SW 1271 (cell line): ENCODE results near the gene LRRC2.

Experiments
- DNase-seq, 2 experiments: peaks; one replicate each; lab custom pipeline; 2025; lab: John Stamatoyannopoulos, UW

Gene LRRC2

DNA sequence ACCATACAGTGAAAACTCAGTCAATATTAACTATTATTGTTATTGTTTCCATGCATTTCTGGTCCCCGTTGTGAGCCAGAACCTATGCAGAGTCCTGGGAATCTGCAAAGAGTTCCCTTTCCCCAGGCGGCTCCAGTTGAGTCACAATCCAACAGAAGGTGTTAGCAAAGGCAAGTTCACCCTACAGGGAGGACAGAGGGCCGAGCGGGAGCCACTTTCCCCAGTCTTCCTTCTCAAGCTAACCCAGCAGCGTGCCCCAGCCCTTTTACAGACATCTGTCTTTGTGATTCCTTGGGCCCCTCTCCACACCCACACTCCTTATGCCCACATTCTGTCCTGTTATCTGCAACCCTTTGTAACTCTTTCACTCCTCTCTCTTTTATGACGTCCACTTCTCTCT is 88.3 kb downstream of the LRRC2 start:
- no peak for DNase-seq

DNA sequence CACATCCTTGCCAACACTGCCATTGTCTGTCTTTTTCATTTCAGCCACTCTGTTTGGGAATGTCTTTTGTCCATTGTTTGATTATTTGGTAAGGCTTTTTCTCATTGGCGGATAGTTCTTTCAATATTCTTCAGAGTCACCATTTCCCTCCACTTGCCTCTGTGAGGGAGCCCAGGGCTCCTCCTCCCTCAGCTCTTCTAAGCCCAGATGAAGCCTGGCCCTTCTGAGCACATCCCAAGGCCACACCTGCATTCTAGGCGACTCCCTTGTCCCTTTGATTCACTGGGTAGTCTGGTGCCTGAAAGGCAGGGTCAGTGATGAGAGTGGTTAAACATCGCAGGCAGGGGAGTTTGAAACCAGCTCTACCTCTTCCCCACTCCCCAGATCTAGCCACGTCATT is 89.0 kb downstream of the LRRC2 start:
- DNase-seq = no peak

DNA sequence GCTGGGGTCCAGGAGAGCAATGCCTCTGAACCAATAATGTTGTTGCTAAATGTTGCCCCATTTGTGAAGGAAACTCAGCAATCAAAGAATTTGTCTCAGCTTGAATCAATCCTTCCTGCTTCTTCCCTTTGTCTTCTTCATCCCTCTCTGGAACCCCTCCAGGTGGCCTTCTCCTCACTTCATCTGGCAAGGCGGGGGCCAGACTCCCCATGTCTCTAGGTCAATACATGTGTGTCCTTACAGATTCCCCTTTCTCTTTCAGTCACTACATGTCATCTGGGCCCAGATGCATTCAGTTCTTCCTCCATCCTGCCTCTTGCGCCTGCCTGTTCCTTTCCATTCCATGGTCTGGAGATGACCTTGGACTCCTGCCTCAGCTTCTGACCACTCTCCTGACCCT is 93.4 kb downstream of the LRRC2 start:
- DNase-seq = no peak

DNA sequence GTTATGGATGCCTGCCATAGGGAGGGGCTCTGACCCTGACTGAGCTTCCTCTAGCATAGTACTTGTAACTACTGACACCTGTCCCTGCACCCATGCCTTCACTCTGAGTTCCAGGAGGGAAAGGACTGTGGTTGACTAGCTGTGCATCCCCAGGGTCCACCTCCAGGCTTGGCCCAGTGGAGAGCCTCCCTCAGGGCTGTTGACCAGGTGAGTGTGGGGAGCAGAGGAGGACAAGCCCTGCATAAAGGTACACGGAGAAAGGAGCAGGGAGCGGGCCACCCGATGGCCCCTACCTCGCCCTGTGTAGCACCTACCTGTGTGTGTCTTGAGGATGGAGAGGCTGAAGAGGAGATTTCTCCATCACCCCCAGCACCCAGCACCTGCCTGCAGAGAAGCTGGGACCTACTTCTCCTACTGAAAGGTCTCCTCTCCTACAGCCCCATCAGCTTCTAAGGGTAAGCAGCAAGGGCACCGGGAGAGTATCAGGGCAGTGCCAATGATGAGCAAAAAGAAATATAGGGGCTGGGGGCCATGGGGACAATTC is 94.7 kb downstream of the LRRC2 start:
- DNase-seq = no peak

DNA sequence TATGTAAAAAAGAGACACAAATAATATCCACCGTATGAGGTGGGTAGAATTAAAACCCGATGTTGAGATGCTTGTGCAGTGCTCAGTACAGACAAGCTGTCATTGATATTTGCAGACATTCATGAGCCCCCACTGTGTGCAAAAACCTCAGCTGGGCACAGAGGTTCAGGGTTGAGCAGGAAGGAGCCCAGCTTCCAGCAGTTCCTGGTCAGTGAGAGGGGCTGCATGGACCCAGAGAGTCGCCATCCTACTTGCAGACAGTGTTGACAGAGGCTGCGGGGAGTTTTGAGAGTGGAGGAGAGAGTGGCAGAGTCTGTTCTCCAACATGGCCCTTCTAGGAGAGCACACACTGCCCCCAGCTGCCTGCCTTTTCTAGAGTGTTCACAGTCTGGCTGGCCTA is 95.3 kb downstream of the LRRC2 start:
- no peak for DNase-seq

DNA sequence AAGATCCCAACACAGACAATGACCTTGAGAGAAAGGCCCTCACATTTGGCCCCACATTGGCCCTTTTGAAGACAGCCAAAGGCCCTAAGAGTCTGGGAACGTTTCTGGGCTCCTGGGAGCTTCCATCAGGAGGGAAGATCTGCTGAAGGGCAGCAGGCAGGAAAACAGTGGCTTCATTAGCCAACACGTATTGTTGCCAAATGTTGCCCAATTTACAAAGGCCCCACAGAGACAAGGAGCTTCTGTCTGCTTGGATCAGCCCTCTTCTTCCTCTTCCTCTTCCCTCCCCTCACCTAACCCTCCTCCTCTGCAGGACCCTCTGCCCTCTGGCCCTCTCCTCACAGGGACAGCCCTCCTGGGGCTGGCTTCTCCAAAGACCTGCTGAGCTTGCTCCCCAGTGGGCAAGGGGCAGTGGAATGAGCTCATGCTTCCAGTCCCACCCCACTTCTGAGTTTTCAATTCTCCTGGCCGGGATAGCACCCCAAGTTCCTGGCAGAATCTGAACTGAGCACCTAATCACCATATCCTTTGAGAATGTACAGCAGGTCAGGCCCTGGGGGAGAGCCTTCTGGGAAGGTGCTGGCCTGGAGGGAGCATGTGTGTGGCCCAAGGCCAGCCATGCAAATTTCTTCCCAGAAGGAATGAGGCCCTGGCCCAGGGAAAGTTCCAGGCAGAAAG is 96.3 kb downstream of the LRRC2 start:
- DNase-seq = no peak

DNA sequence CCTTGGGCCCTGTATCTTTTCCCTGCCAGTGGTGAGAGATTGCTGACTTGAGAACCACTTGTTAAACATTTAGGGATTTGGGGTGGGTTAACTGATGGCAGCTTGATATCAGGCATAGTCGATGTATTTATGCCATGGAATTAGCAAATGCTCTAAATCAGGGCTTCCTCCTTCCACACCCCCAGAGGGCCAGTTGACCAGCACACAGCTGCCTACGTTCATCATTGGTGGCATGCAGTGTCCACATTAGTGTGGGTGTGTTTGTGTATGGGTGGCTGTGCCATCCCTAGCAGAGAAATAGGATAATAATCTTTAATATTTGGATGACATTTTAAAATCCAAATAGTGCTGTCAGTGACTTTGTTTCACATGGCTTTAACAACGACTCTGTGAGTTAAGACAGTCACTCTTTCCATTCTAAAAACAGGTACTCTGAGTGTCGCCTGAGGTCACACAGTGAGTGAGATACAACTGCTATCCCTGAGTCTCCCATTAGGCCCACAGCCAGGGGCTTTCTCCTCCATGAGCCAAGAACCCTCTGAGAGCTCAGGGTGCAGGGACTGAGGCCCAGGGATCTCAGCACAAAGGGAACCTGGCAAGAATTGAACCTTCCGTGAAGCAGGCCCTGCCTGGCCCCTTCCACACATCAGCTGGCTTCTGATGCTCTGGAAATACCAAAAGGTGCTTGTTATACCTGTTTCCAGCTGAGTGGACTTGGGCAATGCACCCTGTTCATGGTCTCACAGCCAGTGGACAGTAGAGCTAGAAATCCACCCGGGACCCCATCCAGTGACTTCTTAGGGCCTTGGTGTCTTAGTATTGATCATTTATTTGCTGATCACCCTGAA is 97.1 kb downstream of the LRRC2 start:
- no peak for DNase-seq

DNA sequence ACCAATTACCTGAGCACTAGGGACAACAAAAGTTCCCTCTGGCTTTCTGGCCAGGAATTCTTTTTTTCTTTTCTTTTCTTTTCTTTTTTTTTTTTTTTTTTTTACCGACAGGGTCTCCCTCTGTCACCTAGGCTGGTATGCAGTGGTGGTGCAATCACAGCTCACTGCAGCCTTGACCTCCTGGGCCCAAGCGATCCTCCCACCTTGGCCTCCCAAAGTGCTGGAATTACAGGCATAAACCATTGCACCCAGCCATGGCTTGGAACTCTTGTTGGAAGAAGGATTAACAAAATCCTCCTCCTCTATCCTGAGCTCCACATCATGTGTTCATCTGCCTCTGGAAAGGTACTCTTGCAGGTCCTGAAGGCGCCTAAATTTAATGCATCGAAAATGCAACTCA is 98.5 kb downstream of the LRRC2 start:
- no peak for DNase-seq

DNA sequence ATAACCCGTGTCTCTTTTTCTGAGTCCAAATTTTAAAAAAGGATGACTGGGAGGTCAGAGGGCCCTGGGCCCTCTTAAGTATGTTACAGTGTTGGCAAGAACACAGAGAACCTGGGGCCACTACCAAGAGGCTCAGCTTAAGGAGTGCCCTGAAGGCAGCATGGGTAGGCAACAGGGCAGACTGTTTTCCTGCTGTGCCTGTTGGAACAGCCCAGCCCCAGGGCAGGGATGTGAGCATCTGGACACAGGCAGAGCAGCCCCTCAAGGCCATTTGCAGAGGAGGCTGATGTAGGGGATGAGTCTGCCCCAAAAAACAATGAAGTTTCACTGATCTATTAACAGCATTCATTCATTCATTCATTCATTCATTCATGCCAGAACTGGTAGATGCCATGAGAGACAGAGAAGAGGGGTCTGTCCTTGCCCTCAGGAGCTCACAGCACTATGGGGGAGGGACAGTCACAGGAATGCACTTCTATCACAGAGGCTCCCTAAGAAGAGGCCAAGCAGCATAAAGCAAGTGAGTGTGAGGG is 99.2 kb downstream of the LRRC2 start:
- DNase-seq = no peak

DNA sequence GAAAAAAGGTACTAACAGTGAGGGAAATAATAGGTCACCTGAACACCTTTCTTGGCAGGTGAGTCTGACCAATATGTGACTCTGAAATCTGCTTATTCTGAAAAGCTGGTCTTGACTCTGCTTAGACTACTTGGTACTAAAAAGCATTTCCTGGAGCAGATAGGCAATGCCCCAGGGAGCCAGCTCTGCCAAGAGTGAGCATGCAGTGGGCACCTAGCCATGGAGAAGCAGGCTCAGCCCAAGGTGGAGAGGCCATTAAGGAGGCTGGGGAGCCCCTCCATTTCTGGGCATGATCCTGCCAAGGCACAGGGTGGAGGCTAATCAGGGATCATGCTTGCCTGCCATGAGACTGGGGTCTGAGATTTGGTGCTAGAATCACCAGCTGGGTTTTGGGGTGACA is 99.8 kb downstream of the LRRC2 start:
- DNase-seq = no peak
